SK-N-SH (cell line): Measurements from ENCODE around the gene SAG. TPM values are rescaled to one million over a fixed set of nuclear protein-coding genes. Genes with fewer than 3 reads are reported as not detected.

ENCODE experiments used
- CTCF ChIA-PET: fragments of 300-600, 350-600 bp; formaldehyde crosslinking; extraction: SDS; loops from one replicate; lab custom pipeline; 2021; lab: Yijun Ruan, JAX
- POLR2A ChIA-PET: fragments of 350-600 bp; sonication (Branson Sonifier 250); formaldehyde crosslinking; extraction: SDS; loops from one replicate; lab custom pipeline; 2020; ENCODE audit warnings: antibody characterized with exemption, inconsistent platforms; lab: Yijun Ruan, JAX
- DNase-seq: peaks from one replicate; pipeline ENCODE4 v3.0.0; 2012
- H2AFZ ChIP-seq: fragments of 200-600 bp; sonication (generic); 2 replicates; pipeline ENCODE4 v1.8.1; 2016; ENCODE audit warnings: antibody characterized with exemption, mild to moderate bottlenecking, low read depth
- H3F3A ChIP-seq: fragments of 200-600 bp; sonication (generic); replicated peaks from 2 replicates; pipeline ENCODE3; 2016; ENCODE audit warnings: antibody characterized with exemption, mild to moderate bottlenecking; ENCODE audit not compliant: insufficient read depth
- H3K27ac ChIP-seq, 2 experiments: fragments of 200-500 bp in 1 of 2; fragments of 200-600 bp in 1 of 2; sonication (Bioruptor generic) in 1 of 2; sonication (generic), shearing (Covaris generic) in 1 of 2; 2 replicates each; pipeline versions ENCODE4 v1.5.1 to v1.6.1; 2014 to 2016; ENCODE audit warnings: low read depth in 2 of 2, inconsistent platforms in 1 of 2, low read length in 1 of 2, mild to moderate bottlenecking in 1 of 2, mixed read lengths in 1 of 2
- H3K27me3 ChIP-seq: fragments of 200-600 bp; sonication (generic), shearing (Covaris generic); 2 replicates; pipeline ENCODE4 v1.6.1; 2016; ENCODE audit warnings: mixed run types; ENCODE audit not compliant: insufficient read depth
- H3K36me3 ChIP-seq, 2 experiments: fragments of 200-500 bp in 1 of 2; fragments of 200-600 bp in 1 of 2; sonication (Bioruptor generic) in 1 of 2; sonication (generic) in 1 of 2; replicated peaks in 1 of 2; 2 replicates each; pipeline versions ENCODE3 to v1.5.1; 2014 to 2016; ENCODE audit warnings: low read length in 1 of 2, mild to moderate bottlenecking in 1 of 2; ENCODE audit not compliant: insufficient read depth in 2 of 2, control insufficient read depth in 1 of 2
- H3K4me1 ChIP-seq, 2 experiments: fragments of 200-500 bp in 1 of 2; fragments of 200-600 bp in 1 of 2; sonication (Bioruptor generic) in 1 of 2; sonication (generic), shearing (Covaris generic) in 1 of 2; 2 replicates each; pipeline versions ENCODE4 v1.5.1 to v1.6.1; 2014 to 2016; ENCODE audit warnings: low read depth in 1 of 2, low read length in 1 of 2, mixed run types in 1 of 2; ENCODE audit not compliant: insufficient read depth in 2 of 2, control insufficient read depth in 1 of 2
- H3K4me2 ChIP-seq: fragments of 200-600 bp; sonication (generic), shearing (Covaris generic); 2 replicates; pipeline ENCODE4 v1.6.1; 2017; ENCODE audit warnings: mixed run types
- H3K4me3 ChIP-seq, 2 experiments: fragments of 200-500 bp in 1 of 2; fragments of 200-600 bp in 1 of 2; sonication (Bioruptor generic) in 1 of 2; sonication (generic), shearing (Covaris generic) in 1 of 2; 2 replicates each; pipeline versions ENCODE4 v1.5.1 to v1.8.1; 2014 to 2016; ENCODE audit warnings: low read depth in 2 of 2, inconsistent platforms in 1 of 2, low read length in 1 of 2, mild to moderate bottlenecking in 1 of 2, mixed read lengths in 1 of 2, moderate library complexity in 1 of 2
- H3K79me2 ChIP-seq: fragments of 200-600 bp; sonication (generic); 2 replicates; pipeline ENCODE4 v1.8.1; 2017; ENCODE audit warnings: mild to moderate bottlenecking; ENCODE audit not compliant: insufficient read depth
- H3K9ac ChIP-seq: fragments of 200-600 bp; sonication (generic); 2 replicates; pipeline ENCODE4 v1.6.1; 2017; ENCODE audit warnings: mixed run types
- H3K9me2 ChIP-seq: fragments of 200-600 bp; sonication (generic); 2 replicates; pipeline ENCODE4 v1.6.1; 2017; ENCODE audit warnings: mixed run types
- H3K9me3 ChIP-seq: fragments of 200-600 bp; sonication (generic); 2 replicates; pipeline ENCODE4 v1.6.1; 2017; ENCODE audit warnings: mixed run types, mild to moderate bottlenecking, moderate library complexity
- H4K20me1 ChIP-seq: fragments of 200-600 bp; sonication (generic); 2 replicates; pipeline ENCODE4 v1.6.1; 2017; ENCODE audit warnings: mild to moderate bottlenecking, mixed run types; ENCODE audit not compliant: insufficient read depth
- ELF1 ChIP-seq: IDR thresholded peaks from 2 replicates; pipeline ENCODE4 v1.4.0; 2012
- FOXM1 ChIP-seq: IDR thresholded peaks from 2 replicates; pipeline ENCODE4 v1.4.0; 2012; ENCODE audit warnings: low read depth, mild to moderate bottlenecking
- NFIC ChIP-seq: IDR thresholded peaks from 2 replicates; pipeline ENCODE4 v1.4.0; 2012; ENCODE audit warnings: borderline replicate concordance
- NRF1 ChIP-seq: IDR thresholded peaks from 2 replicates; pipeline ENCODE4 v1.6.1; 2012; ENCODE audit warnings: low read depth, mild to moderate bottlenecking, low read length
- PBX3 ChIP-seq: IDR thresholded peaks from 2 replicates; pipeline ENCODE4; 2012
- RCOR1 ChIP-seq: fragments of 150-350 bp; IDR thresholded peaks from 2 replicates; pipeline ENCODE4 v1.6.1; 2017; ENCODE audit warnings: antibody characterized with exemption, low read length
- SIN3A ChIP-seq: IDR thresholded peaks from 2 replicates; pipeline ENCODE4 v1.6.1; 2012; ENCODE audit warnings: low read depth, mild to moderate bottlenecking, low read length, moderate library complexity, borderline replicate concordance
- USF2 ChIP-seq: fragments of 150-350 bp; IDR thresholded peaks from 2 replicates; pipeline ENCODE4 v1.6.1; 2017; ENCODE audit warnings: antibody characterized with exemption, low read length, low read depth, borderline replicate concordance
- WGBS: methylation state at CpG from one replicate; pipeline ENCODE4 v1.1.6; 2017; ENCODE audit warnings: low lambda C conversion rate; 5-methylcytosine and 5-hydroxymethylcytosine counted together
- polyA plus RNA-seq, 3 experiments: library from polyadenylated mRNA; depleted of rRNA; stranded (reverse); fragments of >200 nt; gene quantifications; 2 replicates each; pipeline ENCODE4 v1.2.3, GENCODE V29; 2012
- TF ChIP-seq, protein P1 (sequence below): IDR thresholded peaks from 2 replicates; pipeline ENCODE4 v1.4.0; 2012; ENCODE audit warnings: low read depth
- TF ChIP-seq, protein P2 (sequence below): fragments of 200-600 bp; sonication (generic); IDR thresholded peaks from 2 replicates; pipeline ENCODE4 v1.6.1; 2017; ENCODE audit warnings: antibody characterized with exemption, mild to moderate bottlenecking, moderate library complexity
- TF ChIP-seq, protein P3 (sequence below): IDR thresholded peaks from 2 replicates; pipeline ENCODE4 v1.6.1; 2012; ENCODE audit warnings: mild to moderate bottlenecking, low read depth, low read length, moderate library complexity

Gene SAG
- polyA plus RNA-seq, 1 of the 3 experiments (the other 2 are of a cell fraction) = not detected

GRCh38 chr2:233343171-233343705 is 35.6 kb downstream of the SAG start (continued):
- TF ChIP-seq, protein P1, sequence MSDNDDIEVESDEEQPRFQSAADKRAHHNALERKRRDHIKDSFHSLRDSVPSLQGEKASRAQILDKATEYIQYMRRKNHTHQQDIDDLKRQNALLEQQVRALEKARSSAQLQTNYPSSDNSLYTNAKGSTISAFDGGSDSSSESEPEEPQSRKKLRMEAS = no peak
- TF ChIP-seq NFIC = no peak

DNA sequence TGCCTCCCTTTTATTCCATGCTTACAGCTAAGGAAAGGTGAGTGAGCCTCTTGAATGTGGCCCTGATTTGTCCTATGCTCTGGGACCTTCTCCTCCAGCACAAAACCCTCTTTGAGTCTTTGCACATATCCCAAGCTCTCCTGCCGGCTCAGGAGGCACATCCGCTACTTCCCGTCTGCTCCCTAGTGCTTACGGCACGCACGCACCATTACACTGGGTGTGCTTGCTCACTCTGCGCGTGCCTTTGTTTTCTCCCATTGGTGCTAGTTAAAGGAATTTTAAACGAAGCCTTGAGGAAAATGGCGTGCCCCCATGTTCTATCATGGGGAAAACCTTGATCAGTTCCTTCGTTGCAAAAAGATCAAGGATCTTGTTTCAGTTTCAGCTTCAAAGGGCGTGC is 38.8 kb downstream of the SAG start:
- H3F3A ChIP-seq = peaks cover 3% of the 10 kb centered on the region
- H3K4me2 ChIP-seq = no peak overlapping the region
- H4K20me1 ChIP-seq = no peaks in the 10 kb centered on the region
- no peak overlapping the region for H3K9ac ChIP-seq
- H3K4me3 ChIP-seq = no peak overlapping the region
- no peaks in the 10 kb centered on the region for H3K79me2 ChIP-seq
- no peak overlapping the region for H3K27ac ChIP-seq
- H3K9me2 ChIP-seq = no peaks in the 10 kb centered on the region
- POLR2A ChIA-PET = no interaction called here
- no peak for DNase-seq
- no peak overlapping the region for H2AFZ ChIP-seq
- WGBS = 92% methylated on average over 12 of the region's 12 CpGs
- no peaks in the 10 kb centered on the region for H3K27me3 ChIP-seq
- no peaks in the 10 kb centered on the region for H3K36me3 ChIP-seq
- H3K9me3 ChIP-seq = no peaks in the 10 kb centered on the region
- H3K4me1 ChIP-seq = peaks cover 8 to 9% of the 10 kb centered on the region in 2 experiments; a peak in 2 of 4 replicates
- TF ChIP-seq ELF1 (no peak), RCOR1 (no peak), PBX3 (no peak), SIN3A (no peak), NFIC (no peak), FOXM1 (no peak), NRF1 (no peak), USF2 (no peak)
- TF ChIP-seq, protein P2, sequence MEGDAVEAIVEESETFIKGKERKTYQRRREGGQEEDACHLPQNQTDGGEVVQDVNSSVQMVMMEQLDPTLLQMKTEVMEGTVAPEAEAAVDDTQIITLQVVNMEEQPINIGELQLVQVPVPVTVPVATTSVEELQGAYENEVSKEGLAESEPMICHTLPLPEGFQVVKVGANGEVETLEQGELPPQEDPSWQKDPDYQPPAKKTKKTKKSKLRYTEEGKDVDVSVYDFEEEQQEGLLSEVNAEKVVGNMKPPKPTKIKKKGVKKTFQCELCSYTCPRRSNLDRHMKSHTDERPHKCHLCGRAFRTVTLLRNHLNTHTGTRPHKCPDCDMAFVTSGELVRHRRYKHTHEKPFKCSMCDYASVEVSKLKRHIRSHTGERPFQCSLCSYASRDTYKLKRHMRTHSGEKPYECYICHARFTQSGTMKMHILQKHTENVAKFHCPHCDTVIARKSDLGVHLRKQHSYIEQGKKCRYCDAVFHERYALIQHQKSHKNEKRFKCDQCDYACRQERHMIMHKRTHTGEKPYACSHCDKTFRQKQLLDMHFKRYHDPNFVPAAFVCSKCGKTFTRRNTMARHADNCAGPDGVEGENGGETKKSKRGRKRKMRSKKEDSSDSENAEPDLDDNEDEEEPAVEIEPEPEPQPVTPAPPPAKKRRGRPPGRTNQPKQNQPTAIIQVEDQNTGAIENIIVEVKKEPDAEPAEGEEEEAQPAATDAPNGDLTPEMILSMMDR = no peak
- TF ChIP-seq, protein P3, sequence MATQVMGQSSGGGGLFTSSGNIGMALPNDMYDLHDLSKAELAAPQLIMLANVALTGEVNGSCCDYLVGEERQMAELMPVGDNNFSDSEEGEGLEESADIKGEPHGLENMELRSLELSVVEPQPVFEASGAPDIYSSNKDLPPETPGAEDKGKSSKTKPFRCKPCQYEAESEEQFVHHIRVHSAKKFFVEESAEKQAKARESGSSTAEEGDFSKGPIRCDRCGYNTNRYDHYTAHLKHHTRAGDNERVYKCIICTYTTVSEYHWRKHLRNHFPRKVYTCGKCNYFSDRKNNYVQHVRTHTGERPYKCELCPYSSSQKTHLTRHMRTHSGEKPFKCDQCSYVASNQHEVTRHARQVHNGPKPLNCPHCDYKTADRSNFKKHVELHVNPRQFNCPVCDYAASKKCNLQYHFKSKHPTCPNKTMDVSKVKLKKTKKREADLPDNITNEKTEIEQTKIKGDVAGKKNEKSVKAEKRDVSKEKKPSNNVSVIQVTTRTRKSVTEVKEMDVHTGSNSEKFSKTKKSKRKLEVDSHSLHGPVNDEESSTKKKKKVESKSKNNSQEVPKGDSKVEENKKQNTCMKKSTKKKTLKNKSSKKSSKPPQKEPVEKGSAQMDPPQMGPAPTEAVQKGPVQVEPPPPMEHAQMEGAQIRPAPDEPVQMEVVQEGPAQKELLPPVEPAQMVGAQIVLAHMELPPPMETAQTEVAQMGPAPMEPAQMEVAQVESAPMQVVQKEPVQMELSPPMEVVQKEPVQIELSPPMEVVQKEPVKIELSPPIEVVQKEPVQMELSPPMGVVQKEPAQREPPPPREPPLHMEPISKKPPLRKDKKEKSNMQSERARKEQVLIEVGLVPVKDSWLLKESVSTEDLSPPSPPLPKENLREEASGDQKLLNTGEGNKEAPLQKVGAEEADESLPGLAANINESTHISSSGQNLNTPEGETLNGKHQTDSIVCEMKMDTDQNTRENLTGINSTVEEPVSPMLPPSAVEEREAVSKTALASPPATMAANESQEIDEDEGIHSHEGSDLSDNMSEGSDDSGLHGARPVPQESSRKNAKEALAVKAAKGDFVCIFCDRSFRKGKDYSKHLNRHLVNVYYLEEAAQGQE = no peak
- TF ChIP-seq, all 33 proteins: peak for 0
- CTCF ChIA-PET = interaction anchor here (3.1 kb wide), 1 partner anchor 97 kb away, joined by 15 read pairs; no protein-coding TSS in a partner anchor
